HUES64 (cell line): Measurements from ENCODE around the gene NID1.

ENCODE experiments used
- H3K27ac ChIP-seq: 2 replicates; pipeline ENCODE4 v1.7.0; 2013; ENCODE audit warnings: low read depth, low read length, inconsistent platforms
- H3K27me3 ChIP-seq: 2 replicates; pipeline ENCODE4 v1.6.1; 2013; ENCODE audit warnings: mild to moderate bottlenecking, low read length; ENCODE audit not compliant: insufficient read depth
- H3K36me3 ChIP-seq: 2 replicates; pipeline ENCODE4 v1.6.1; 2013; ENCODE audit warnings: mild to moderate bottlenecking, low read length; ENCODE audit not compliant: insufficient read depth
- H3K4me1 ChIP-seq: 2 replicates; pipeline ENCODE4 v1.6.1; 2013; ENCODE audit warnings: mild to moderate bottlenecking, low read length, moderate library complexity; ENCODE audit not compliant: insufficient read depth
- H3K4me3 ChIP-seq: 2 replicates; pipeline ENCODE4 v1.5.1; 2013; ENCODE audit warnings: mild to moderate bottlenecking, low read length, moderate library complexity
- H3K9ac ChIP-seq: 2 replicates; pipeline ENCODE4 v1.6.1; 2013; ENCODE audit warnings: mild to moderate bottlenecking, low read depth, low read length
- H3K9me3 ChIP-seq: 2 replicates; pipeline ENCODE4 v1.6.1; 2013; ENCODE audit warnings: low read depth, low read length; ENCODE audit not compliant: insufficient read depth
- WGBS: fragments of 150-250, 120-280 bp; methylation state at CpG from one replicate; pipeline ENCODE4 v1.1.7; 2013; ENCODE audit warnings: missing lambda C conversion rate; 5-methylcytosine and 5-hydroxymethylcytosine counted together

Gene NID1

DNA sequence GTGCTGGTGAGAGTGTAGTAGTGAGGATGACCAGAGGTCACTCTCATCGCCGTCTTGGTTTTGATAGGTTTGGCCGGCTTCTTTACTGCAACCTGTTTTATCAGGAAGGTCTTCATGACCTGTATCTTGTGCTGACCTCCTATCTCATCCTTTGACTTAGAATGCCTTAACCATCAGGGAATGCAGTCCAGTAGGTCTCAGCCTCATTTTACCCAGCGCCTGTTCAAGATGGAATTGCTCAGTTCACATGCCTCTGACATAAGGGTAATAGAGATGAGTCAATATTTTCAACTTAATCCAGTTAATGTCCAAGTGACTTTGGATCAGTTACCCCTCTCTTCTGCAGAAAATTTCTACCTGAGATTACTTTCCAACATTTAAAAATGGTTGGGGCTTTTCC lies 4.6 kb downstream of the NID1 start:
- Histone ChIP-seq H3K36me3 (no peaks in the 10 kb centered on the region), H3K9me3 (no peaks in the 10 kb centered on the region), H3K4me1 (peaks cover 16% of the 10 kb centered on the region), H3K27me3 (peaks cover 24% of the 10 kb centered on the region), H3K4me3 (no peak overlapping the region), H3K9ac (no peak overlapping the region), H3K27ac (no peak overlapping the region)
- 97% methylated on average over 4 of the region's 4 CpGs for WGBS

DNA sequence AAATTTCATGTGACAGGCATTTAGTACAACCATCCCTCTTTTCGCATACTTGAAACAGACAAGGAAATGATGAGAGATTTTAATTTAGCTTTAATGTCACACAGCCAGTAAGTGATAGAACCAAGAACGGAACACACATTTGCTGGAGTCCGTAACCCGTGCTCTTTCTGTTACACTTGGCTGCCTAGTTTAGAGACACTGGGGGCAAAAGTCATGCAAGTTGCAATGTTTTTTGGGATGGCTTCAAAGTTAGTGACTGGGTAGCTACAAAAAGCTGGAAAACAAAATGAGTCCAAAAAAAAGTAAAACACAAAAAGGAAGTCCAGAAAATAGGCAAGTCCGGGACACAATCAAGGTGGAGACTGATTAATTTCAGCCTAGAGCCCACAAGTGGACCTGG lies 5.9 kb downstream of the NID1 start:
- Histone ChIP-seq H3K4me1 (peaks cover 16% of the 10 kb centered on the region), H3K36me3 (no peaks in the 10 kb centered on the region), H3K9ac (no peak overlapping the region), H3K27me3 (peaks cover 11% of the 10 kb centered on the region), H3K9me3 (no peaks in the 10 kb centered on the region), H3K4me3 (no peak overlapping the region), H3K27ac (no peak overlapping the region)
- 82% methylated on average over 5 of the region's 5 CpGs for WGBS

DNA sequence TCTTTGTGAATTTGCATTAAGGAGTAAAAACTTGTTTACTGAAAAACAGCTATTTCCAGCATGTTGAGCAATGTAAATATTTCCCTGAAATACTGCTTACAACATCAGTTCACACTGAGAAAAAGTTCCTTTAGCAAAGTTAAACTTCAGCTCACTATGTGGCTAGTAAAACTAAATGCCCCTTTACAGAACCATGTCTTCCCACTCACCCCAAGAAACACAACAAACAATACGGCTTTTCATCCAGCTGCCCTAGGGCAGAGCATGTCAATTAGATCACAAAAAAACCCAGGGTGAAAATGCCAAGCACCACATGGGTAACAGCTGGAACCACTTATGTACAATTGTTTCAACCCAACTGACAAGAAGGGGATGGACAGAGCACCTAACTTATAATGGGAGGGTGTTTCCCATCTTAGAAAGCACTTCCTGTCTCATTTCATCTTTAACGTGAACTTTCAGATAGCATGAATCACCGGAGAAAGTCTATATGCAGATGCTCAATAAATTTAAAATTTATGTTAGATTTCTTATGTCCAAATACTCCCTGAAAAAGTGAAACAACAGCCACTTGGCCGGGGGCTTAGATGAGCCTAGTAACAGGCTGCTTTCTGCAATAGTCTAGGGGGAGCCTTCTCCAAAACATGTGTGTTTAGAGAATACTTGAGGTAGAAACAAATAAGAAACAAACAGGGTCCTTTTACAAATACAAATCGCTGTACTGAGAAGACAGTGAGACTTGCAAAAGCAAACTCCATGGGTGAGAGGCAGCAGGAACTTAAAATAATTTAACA lies 6.6 kb downstream of the NID1 start:
- no peaks in the 10 kb centered on the region for H3K9me3 ChIP-seq
- no peak overlapping the region for H3K4me3 ChIP-seq
- no peak overlapping the region for H3K27ac ChIP-seq
- no peaks in the 10 kb centered on the region for H3K36me3 ChIP-seq
- peaks cover 5% of the 10 kb centered on the region for H3K27me3 ChIP-seq
- H3K9ac ChIP-seq = no peak overlapping the region
- H3K4me1 ChIP-seq = peaks cover 13% of the 10 kb centered on the region
- 60% methylated on average over 5 of the region's 5 CpGs for WGBS

DNA sequence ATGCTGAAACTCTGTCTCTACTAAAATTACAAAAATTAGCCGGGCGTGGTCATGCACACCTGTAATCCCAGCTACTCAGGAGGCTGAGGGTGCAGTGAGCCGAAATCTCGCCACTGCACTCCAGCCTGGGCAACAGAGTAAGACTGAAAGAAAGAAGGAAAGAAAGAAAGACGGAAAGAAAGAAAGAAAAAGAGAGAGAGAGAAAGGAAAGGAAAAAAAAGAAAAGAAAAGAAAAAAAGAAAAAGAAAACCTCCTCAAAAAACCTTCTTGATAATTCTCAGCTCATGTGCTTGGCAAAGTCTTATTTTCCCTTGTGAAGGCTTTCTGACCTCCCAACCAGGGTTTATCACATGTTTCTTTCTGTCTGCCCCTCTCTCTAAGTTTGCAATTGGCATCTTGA lies 7.3 kb downstream of the NID1 start:
- Histone ChIP-seq H3K9me3 (no peaks in the 10 kb centered on the region), H3K9ac (no peak overlapping the region), H3K27me3 (peaks cover under 1% of the 10 kb centered on the region; the same call in 1 of the 2 replicates), H3K4me1 (peaks cover 13% of the 10 kb centered on the region), H3K27ac (no peak overlapping the region), H3K36me3 (no peaks in the 10 kb centered on the region), H3K4me3 (no peak overlapping the region)
- WGBS = 98% methylated on average over 5 of the region's 5 CpGs

DNA sequence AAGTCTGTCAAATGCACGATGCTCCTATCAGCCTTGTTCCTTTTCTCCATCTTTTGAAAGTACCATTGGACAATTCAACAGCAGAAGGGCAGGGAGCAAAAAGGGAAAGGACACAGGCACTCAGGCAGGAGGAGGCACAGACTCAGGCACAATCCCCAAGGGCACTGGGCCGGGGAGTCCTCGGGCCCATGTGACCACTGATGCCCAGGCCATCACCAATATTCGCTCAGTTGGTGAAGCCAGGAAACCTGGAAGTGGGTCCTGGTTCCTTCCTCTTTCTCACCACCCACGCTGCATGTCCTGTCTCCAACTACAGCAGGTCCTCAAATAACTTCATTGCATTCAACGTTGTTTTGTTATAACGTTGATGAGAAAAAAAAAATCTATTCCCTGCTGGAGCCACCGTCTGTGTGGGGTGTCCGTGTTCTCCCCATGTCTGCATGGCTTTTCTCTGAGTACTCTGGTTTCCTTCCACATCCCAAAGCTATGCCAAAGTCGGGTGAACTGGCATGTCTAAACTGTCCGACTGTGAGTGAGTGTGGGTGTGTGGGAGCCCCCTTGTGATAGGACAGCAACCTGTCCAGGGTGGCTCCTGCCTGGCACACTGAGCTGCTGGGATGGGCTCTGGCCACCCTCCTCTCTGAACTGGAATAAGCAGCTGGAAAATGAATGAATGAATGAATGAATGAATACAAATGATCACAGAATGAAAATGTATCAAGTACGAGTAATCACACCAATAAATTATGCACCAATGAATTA lies 12.5 kb downstream of the NID1 start:
- no peaks in the 10 kb centered on the region for H3K27me3 ChIP-seq
- H3K4me1 ChIP-seq = peaks cover 10% of the 10 kb centered on the region
- no peak overlapping the region for H3K4me3 ChIP-seq
- H3K9me3 ChIP-seq = no peaks in the 10 kb centered on the region
- H3K36me3 ChIP-seq = no peaks in the 10 kb centered on the region
- H3K9ac ChIP-seq = no peak overlapping the region
- WGBS = 90% methylated on average over 11 of the region's 12 CpGs
- H3K27ac ChIP-seq = no peak overlapping the region

DNA sequence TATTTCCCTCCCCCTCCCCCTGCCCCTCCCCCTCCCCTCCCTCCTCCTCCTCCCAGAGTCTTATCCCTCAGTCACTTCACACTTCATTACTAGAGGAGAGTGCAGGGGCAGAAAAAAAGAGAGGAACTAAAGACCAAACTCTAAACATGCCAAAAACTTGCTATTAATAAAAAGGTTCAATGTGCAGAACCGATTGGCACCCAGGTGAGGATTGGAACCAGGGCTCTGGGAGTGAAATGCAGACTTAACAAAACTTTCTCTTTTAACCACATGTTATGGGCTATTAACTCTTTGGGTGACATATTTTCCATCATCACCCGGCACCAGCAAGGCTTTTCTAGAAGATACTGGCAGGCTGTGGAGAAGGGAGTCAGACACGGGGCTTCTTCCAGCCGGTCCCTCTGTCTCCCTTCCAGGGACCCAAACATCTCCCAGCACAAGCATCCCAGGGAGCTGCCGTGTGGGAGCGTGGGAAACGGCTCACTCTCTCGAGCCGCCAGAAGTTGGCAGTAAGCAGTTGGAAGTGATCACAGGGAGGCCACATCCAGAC lies 13.6 kb downstream of the NID1 start:
- WGBS = 36% methylated on average over 9 of the region's 9 CpGs
- no peaks in the 10 kb centered on the region for H3K27me3 ChIP-seq
- H3K36me3 ChIP-seq = no peaks in the 10 kb centered on the region
- no peak overlapping the region for H3K9ac ChIP-seq
- H3K9me3 ChIP-seq = no peaks in the 10 kb centered on the region
- no peak overlapping the region for H3K4me3 ChIP-seq
- H3K4me1 ChIP-seq = peaks cover 10% of the 10 kb centered on the region
- no peak overlapping the region for H3K27ac ChIP-seq

DNA sequence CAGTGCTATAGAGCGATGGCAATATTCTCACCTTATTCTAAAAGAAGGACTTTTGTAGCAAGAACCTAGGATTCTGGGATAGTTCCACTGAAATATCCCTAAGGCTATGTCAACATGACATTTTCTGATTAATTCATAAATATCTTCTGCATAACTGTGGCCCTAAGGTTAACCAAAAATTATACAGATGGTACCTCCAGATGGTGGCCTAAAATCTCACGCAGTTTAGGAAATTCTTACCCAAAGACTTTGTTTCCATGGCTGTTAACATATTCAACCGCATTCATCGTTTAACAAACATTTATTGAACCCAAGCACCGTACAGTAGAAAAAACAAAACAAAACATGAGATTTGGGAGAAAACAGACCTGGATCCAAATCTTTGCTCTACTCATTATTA lies 19.1 kb downstream of the NID1 start:
- no peaks in the 10 kb centered on the region for H3K4me1 ChIP-seq
- H3K9ac ChIP-seq = no peak overlapping the region
- H3K27ac ChIP-seq = no peak overlapping the region
- H3K4me3 ChIP-seq = no peak overlapping the region
- over 99% methylated on average over 5 of the region's 5 CpGs for WGBS
- no peaks in the 10 kb centered on the region for H3K9me3 ChIP-seq
- no peaks in the 10 kb centered on the region for H3K27me3 ChIP-seq
- H3K36me3 ChIP-seq = no peaks in the 10 kb centered on the region; the same call in 1 of the 2 replicates

DNA sequence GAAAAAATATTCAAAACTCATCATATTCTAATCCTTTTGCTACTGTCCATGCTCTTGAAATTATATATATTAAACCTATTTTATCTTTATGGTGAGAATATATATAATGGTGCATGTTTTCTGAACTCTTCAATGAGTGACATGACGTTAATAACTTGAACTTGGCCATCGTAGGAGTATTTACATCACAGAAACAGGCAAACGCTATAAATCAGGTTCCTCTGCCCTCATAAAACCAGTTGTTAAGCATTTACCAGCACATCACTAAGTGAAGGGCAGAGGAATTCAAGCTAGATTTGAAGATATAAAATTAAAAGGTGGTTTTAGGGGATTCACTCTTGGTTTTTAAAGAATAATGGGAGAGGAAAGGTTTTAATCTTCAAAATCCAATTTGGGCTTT lies 20.5 kb downstream of the NID1 start:
- Histone ChIP-seq H3K27me3 (no peaks in the 10 kb centered on the region), H3K4me3 (no peak overlapping the region), H3K27ac (no peak overlapping the region), H3K9me3 (no peaks in the 10 kb centered on the region), H3K9ac (no peak overlapping the region), H3K36me3 (no peaks in the 10 kb centered on the region; the same call in 1 of the 2 replicates), H3K4me1 (no peaks in the 10 kb centered on the region)
- 90% methylated on average over 3 of the region's 3 CpGs for WGBS

DNA sequence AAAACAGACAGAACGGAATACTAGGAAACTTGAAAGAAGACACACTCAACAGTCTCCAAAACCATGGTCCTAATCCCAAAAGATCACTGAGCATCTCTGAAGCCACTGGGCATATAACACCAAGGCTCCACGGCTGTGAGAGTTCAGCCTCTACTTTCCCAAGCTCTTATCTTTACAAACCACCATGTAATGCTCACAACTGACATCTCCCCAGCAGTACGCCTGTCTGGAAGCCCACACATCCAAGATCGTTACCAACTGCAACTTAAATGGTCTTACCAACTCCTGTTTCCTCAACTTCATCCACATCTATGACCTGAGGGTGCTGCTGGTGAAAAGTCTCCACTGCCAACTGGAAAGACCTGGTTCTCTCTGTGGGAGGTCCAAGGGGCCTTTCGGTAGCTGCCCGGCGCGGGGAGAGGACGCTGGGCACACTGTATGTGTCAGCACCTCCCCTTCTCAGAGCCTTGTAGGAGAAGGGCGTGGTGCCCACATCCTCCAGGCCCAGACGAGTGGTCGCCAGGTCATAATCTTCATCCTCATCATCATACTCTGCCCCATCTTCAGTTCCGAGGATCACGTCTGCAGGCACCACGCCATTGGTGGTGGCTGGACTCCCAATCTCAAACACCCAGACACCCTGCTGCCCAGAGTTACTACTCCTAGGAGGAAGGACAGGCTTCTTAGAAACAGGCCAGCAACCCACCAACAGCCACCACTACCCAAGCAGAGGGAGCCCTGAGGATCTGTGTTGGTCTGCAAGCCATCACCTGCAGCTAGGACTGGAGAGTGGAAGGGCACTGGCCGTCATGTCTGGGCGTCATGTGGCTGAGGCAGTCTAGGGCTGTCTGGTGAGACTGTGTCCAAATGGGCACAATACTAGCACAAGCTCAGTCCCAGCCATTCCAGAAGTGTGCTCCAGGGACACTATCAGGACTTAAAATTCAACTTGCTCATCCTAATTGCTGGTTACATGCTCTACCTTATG lies 23.0 kb downstream of the NID1 start:
- H3K9me3 ChIP-seq = no peaks in the 10 kb centered on the region
- no peaks in the 10 kb centered on the region for H3K4me1 ChIP-seq
- no peaks in the 10 kb centered on the region; the same call in 1 of the 2 replicates for H3K36me3 ChIP-seq
- no peak overlapping the region for H3K9ac ChIP-seq
- H3K27me3 ChIP-seq = no peaks in the 10 kb centered on the region
- 95% methylated on average over 17 of the region's 17 CpGs for WGBS
- H3K4me3 ChIP-seq = no peak overlapping the region
- H3K27ac ChIP-seq = no peak overlapping the region

DNA sequence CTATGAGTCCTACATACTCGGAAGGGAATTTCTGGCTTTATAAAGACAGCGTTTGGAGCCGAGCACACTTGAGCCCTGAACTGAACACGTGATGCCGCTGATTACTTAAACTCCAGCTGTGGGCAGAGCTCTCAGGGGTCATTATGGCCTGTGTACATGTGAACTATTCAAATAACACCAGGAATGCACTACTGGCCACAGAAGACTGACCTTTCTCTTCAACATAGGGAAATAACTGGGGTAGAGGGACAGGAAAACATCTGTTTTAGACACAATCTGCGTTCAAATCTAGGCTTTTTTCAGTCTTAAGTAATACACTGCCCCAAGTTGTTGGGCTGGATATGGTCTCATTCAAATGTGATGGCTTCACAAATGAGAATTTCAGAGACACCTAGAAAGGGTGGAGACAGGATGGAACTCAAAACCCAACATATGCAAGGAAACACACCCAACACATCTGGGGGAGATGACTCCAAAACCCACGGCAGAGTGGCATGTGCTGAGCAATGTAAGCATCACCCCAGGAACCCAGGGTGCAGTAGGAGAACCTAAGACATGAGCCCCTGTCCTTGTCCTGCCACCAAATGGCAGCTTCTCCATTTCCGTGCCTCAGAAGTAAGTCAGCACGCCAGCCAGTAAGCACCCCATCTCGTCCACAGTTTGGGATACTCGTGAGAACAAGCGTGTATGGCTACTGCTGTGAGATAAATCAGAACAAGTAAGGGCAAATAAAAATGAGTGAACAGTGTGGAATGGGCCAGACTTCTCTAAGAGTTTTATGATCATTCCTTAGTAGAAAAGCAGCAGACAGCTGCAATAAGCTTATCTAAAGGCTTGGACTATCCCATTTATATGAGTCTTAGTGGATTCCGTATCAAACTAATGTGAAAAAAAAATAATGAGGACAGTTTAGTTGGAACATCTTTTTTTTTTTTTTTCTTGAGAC lies 24.9 kb downstream of the NID1 start:
- no peaks in the 10 kb centered on the region for H3K36me3 ChIP-seq
- no peak overlapping the region for H3K27ac ChIP-seq
- no peaks in the 10 kb centered on the region for H3K27me3 ChIP-seq
- H3K9me3 ChIP-seq = no peaks in the 10 kb centered on the region
- H3K4me1 ChIP-seq = no peaks in the 10 kb centered on the region
- no peak overlapping the region for H3K9ac ChIP-seq
- WGBS = 94% methylated on average over 13 of the region's 13 CpGs
- no peak overlapping the region for H3K4me3 ChIP-seq
